GM18502 (cell line): Measurements from ENCODE around the gene CNRIP1.
"Not testable (repeated sequence)": the region's sequence is repeated elsewhere in the genome, so short reads cannot be mapped to it uniquely, and the experiment has no call there.

Experiments
- ATAC-seq: cut with Tn5 transposase; IDR thresholded peaks from one replicate; pipeline ENCODE4 v1.9.1; 2021; ENCODE audit warnings: mild to moderate bottlenecking; ENCODE audit not compliant: unreplicated experiment, poor library complexity

Gene CNRIP1

GRCh38 chr2:68319398-68320117 is at the start of gene CNRIP1:
TSS of gene CNRIP1 (minus strand) at chr2:68319949. CDS start at chr2:68319400, 549 bp downstream.
- ATAC-seq: no peak

- ATAC-seq: no peak
Observed at GRCh38 chr2:68369337-68369734, 49.6 kb upstream of the CNRIP1 start.

- ATAC-seq: no peak
Observed at GRCh38 chr2:68368654-68369336, 49.0 kb upstream of the CNRIP1 start.

GRCh38 chr2:68367953-68368653 is 48.4 kb upstream of the CNRIP1 start:
- no peak for ATAC-seq

- peak; percentile 51 for ATAC-seq
Observed at GRCh38 chr2:68366083-68366560, 46.4 kb upstream of the CNRIP1 start.

- ATAC-seq: peak; percentile 64
Observed at GRCh38 chr2:68365087-68365486, 45.3 kb upstream of the CNRIP1 start, which contains the start of gene PLEK. TSS of gene PLEK (plus strand) at chr2:68365282. CDS start at chr2:68365352, 70 bp downstream.

- no peak for ATAC-seq
Observed at GRCh38 chr2:68363721-68364120, 44.0 kb upstream of the CNRIP1 start.

GRCh38 chr2:68362749-68363148 is 43.0 kb upstream of the CNRIP1 start:
- ATAC-seq: no peak

- ATAC-seq: peak; percentile 54
Observed at GRCh38 chr2:68362069-68362468, 42.3 kb upstream of the CNRIP1 start.

- ATAC-seq: no peak
Observed at GRCh38 chr2:68359889-68360288, 40.1 kb upstream of the CNRIP1 start.

GRCh38 chr2:68357605-68358337 is 38.0 kb upstream of the CNRIP1 start:
- ATAC-seq: peak; percentile 48

GRCh38 chr2:68356599-68357239 is 37.0 kb upstream of the CNRIP1 start:
- no peak for ATAC-seq

GRCh38 chr2:68352651-68353391 is 33.1 kb upstream of the CNRIP1 start:
- ATAC-seq: no peak

GRCh38 chr2:68351997-68352396 is 32.2 kb upstream of the CNRIP1 start:
- ATAC-seq: no peak

GRCh38 chr2:68349091-68349490 is 29.3 kb upstream of the CNRIP1 start:
- ATAC-seq: not testable (repeated sequence)

GRCh38 chr2:68345129-68345875 is 25.6 kb upstream of the CNRIP1 start:
- no peak for ATAC-seq

GRCh38 chr2:68344031-68344430 is 24.3 kb upstream of the CNRIP1 start:
- ATAC-seq: no peak

GRCh38 chr2:68342470-68342869 is 22.7 kb upstream of the CNRIP1 start:
- ATAC-seq: no peak
